HG02588 (cell line): ENCODE data around the gene ZNF273.

Source experiments
- ATAC-seq: cut with Tn5 transposase; IDR thresholded peaks from one replicate; pipeline ENCODE4 v1.9.1; 2021; ENCODE audit warnings: mild to moderate bottlenecking, moderate library complexity; ENCODE audit not compliant: unreplicated experiment

Gene ZNF273

GRCh38 chr7:64876792-64877713 is 26.0 kb upstream of the ZNF273 start:
- no peak for ATAC-seq

DNA sequence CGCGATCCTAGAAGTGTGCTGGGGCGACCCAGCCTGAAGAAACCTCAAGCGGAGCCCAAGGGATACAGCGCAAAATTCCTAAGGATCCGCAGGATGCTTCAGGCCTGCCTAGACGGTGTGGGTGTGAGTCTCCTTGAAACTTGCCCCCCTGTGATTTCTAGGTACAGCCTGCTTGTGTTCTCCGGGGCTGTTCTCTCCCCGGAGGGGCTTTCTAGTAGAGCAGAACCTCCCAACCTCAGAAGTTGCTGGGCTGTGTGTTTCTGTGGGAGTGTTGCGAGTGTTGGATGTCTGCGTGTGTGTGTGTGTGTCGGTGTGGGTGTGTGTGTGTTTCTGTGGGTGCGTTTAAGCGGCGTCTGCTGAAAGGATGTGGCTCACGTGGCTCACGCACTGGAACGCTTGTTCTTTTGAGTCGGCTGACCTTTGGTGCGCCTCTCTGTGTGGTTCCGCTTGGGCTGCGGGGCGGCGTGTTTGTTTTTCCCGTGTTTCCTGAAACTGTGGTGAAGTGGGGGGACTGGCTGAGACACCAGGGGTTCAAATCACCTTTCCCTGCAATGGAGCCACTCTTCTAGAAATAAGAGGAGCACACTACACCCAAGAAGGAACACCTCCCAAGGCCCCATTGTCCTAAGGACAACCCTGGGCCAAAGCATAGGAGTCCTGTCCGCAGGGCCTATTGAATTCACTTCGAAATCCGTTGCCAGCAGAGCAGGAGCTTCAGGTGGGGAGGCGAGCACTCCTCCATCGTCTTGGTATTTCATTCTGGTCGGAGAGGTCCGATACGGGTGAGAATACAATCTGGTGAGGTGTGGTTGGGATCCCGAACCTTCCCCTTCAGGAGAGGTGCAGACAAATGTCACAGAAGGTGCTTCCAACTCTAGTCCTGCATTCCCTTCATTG is 25.1 kb upstream of the ZNF273 start:
- ATAC-seq: no peak

- no peak for ATAC-seq
These were observed 24.4 kb upstream of the ZNF273 start for GRCh38 chr7:64878684-64879083.

DNA sequence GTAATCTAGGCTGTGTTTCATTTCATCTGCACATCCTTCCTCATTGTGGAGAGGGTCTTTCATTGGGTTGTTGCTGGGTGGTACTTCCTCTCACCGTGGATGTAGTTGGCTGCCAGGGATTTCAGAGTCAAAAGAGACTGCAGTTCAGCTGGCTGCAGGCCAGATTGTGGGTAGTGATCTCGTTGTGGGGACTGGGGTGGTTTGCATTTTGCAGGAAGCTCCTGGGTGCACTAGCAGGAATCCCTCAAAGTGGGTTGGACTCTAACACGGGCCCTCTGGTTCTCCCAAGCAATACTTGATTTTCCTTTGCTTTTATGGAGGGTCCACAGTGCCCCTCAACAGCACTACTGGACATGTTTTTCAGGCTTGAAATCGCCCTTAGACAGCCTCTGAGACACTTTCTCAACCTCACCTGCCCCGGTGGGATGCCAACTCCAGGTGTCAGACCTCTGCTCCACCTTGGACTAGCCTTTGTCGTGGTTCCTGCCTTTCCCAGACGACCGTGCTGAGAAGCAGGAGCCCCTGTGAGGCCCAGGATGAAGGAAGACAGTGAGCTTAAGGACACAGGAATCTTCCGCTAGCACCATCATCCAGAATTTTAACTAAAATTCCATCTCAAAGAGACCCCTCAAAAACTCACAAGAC is 23.9 kb upstream of the ZNF273 start:
- no peak for ATAC-seq

DNA sequence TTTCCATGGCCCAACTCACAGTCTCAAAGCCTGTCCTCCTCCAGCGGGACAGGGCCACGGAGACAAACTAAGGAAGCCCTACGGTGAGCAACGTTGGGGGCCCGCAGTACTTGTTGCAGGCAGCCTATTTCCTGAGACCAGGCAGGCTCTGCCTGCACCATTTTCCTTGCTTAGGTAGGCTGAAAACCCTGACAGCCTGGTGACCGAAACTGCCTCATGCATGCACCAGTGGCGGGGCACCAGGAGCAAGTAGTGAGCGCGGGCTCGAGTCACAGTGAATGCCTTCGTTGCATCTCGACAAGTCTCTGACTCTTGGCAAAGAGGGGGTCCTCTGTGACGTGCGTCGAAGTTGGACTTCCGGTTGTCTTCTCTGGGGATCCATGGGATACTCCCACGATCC is 23.3 kb upstream of the ZNF273 start:
- no peak for ATAC-seq

GRCh38 chr7:64880322-64881297 is 22.5 kb upstream of the ZNF273 start:
- no peak for ATAC-seq

DNA sequence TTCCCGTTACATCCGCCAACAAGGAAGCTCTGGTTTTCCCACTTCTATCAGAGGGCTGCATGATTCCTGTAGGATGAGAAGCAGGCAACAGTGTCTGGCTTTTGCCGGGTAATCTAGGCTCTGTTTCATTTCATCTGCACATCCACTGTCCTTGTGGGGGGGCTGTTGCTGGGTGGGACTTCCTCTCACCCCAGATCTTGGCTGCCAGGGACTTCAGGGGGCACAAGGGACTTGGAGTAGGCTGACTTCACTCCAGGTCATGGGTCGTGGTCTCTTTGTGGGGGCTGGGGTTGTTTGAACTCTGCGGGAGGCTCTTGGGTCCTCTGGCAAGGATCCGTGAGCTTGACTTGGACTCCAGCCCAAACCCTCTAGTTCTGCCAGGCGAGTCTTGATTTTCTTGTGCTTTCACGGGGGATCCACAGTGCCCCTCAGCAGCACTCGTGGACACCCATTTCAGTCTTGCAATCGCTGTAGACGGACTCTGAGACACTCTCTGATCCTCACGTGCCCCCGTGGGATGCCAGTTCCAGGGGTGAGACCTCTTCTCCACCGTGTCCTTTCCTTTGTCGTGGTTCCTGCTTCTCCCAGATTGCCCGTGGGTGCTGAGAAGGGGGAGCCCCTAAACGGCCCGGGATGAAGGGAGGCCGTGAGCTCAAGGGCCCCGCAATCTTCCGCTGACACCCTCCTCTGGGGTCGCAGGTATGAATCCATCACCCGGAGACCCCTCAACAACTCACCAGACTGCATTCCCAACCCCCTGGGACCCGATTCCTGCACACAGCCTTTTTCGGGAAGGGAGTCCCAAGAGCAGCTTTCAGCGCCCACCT is 21.4 kb upstream of the ZNF273 start:
- no peak for ATAC-seq

DNA sequence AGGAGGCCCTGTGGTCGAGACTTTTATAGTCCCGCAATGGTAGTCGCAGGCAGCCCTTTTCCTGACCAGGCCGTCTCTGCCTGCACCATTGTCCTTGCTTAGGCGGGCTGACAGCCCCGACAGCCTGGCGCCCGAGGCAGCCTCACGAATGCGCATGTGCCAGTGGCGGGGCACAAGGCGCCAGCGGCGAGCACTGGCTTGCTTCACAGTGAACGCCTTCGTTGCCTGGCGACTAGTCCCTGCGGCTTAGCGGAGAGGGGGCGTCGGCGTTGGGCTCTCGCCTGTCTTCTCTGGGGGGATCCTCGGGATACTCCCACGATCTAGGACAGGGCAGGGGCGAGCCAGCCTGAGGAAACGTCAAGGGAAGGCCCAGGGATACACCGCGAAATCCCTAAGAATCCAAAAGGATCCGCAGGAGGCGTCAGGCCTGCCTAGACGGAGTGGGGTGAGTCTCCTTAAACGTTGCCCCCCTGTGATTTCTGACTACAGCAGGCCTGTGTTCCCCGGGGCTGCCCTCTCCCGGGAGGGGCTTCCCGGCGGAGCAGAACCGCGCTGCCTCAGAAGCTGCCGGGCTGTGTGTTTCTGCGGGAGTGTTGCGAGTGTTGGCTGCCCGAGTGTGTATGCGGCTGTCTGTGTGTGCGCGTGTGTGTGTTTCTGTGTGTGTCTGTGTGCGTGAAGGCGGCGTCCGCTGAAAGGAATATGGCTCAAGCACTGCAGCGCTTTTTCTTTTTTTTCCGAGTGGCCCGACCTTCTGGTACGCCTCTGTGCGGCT is 20.5 kb upstream of the ZNF273 start:
- no peak for ATAC-seq

DNA sequence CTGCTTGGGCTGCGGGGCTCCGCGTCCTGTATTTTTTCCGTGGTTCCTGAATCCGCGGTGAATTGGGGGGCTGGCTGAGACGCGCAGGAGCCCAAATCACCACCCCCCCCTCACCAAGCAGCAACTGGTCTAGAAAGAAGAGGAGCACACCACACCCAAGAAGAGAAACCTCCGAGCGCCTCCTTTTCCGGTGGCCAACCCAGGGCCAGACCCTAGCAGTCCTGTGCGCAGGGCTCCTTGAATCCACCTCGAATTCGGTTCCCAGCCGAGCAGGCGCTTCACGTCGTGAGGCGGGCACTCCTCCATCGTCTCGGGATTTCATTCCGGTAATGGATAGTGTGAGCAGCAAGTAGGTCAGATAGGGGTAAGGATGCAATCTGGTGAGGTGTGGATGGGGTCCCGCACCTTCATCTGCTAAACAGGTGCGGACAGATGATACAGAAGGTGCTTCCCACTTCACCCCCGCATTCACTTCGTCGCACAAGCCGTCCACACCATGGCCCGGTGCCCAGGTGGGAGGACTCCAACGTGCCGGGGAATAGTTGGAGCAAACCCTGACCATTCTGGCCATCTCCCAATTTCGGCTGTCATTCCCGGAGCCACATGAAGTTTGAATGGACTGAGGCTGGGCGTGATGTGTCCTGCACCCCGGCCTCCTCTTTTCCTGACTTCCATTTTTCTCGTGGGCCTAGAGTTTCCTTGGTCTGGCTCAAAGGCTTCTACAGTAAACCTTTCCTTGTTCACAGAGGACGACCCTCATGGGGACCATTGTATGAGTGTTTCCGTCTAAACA is 19.8 kb upstream of the ZNF273 start:
- no peak for ATAC-seq

- ATAC-seq: no peak
These were observed 18.8 kb upstream of the ZNF273 start for GRCh38 chr7:64884085-64884912.

DNA sequence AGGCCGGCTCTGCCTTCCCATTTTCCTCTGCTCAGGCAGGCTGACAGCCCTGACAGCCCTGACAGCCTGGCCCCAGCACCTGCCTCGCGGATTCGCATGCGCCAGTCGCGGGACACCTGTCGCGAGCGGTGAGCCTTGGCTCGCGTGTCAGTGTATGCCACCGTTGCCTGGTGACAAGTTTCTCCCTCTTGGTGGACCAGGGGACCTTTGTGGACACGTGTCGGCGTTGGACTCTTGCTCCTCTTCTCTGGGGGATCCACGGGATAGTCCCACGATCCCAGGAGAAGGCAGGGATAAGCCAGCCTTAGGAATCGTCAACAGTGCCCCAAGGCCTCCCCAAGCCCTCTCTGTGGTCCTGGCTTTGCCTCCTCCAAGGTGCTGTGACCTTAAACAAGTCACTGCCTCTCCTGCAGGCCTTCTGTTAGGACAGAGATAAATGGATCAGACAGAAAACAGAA is 18.1 kb upstream of the ZNF273 start:
- no peak for ATAC-seq

DNA sequence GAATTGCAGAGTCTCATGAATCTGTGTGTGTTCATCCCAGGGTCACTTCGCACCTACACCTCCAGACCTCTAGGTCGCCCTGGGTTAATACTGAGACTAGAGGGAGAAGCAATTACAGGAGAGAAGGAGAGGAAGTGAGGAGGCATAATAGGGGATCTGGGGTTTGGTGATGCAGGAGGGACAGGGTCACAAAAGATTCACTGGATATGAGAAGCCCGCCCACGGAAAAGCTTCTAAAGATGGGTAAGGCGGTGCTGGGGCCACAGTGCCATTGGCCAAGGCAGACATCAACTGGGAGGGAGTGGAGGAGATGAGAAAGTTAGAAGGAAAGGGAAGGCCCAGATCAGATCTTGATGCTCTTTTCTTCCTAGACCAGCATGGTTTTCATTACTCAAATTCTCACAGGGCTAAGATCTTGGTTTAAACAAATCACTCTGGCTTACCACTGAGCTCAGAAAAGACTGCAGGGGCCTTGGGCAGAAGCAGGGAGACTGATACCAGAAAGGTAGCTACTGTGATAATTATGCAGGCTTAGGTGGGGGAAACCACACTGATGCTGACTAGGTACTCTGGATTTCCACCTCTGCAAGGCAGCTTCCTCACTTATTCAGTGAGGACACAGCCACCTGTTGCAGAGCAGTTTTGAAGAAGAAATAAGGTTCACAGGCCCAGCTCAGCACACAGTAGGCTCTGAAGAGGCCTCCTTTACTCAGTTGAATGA is 17.4 kb upstream of the ZNF273 start:
- ATAC-seq: no peak

- no peak for ATAC-seq
These were observed 16.0 kb upstream of the ZNF273 start for GRCh38 chr7:64886956-64887545.

GRCh38 chr7:64887756-64888508 is 15.1 kb upstream of the ZNF273 start:
- ATAC-seq: no peak

DNA sequence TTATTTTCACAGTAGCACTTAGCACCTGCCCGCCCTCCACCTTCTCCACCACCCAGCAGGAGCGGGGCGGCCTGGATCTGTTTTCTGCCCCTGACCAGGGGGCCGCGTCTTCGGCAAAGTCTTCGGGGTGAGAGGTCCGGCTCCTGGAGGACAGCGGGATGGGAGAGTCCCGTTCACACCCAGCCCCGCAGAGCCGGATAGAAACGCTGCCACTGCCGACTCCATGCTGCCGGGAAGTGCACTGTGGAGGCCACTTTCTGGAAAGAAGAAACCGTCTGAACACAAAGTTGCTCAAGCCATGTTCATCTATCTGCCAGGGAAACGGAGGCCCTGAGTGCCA is 14.5 kb upstream of the ZNF273 start:
- no peak for ATAC-seq
